ENCODE measurements around the gene GLRB.

DNA sequence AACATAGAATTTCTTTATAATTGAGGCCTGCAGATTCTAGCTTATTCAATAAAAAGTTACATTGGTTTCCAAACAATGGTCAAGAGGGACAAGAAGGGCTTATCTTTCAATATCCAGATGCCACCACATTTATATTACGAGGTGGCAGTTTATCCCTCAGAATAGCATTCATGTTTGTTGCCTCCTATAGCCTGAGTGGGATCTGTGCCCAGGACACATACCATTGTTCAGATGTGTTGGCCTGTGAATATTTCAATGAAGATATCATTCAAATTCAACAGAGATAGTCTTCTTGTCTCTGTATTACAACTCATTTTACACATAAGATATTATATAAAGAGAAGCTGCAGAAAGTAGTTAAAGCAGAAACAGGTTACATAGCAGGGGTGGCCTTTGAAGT is 20.5 kb downstream of the GLRB start:
- TF ChIP-seq, protein P1, sequence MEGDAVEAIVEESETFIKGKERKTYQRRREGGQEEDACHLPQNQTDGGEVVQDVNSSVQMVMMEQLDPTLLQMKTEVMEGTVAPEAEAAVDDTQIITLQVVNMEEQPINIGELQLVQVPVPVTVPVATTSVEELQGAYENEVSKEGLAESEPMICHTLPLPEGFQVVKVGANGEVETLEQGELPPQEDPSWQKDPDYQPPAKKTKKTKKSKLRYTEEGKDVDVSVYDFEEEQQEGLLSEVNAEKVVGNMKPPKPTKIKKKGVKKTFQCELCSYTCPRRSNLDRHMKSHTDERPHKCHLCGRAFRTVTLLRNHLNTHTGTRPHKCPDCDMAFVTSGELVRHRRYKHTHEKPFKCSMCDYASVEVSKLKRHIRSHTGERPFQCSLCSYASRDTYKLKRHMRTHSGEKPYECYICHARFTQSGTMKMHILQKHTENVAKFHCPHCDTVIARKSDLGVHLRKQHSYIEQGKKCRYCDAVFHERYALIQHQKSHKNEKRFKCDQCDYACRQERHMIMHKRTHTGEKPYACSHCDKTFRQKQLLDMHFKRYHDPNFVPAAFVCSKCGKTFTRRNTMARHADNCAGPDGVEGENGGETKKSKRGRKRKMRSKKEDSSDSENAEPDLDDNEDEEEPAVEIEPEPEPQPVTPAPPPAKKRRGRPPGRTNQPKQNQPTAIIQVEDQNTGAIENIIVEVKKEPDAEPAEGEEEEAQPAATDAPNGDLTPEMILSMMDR (IDR thresholded peaks at IDR 0.05), result no peak
- no peak for TF ChIP-seq POLR2A (IDR thresholded peaks at IDR 0.05)

All from breast epithelium (tissue), 3 donors.